Ishikawa (cell line): Measurements from ENCODE around the gene PFDN4.

Experiments used
- CEBPB ChIP-seq: IDR thresholded peaks from 2 replicates; pipeline ENCODE4 v1.6.1; 2012
- CREB1 ChIP-seq: IDR thresholded peaks from 2 replicates; pipeline ENCODE4 v1.6.1; 2012; ENCODE audit warnings: low read depth
- EGR1 ChIP-seq: IDR thresholded peaks from 2 replicates; pipeline ENCODE4 v1.6.1; 2012
- EP300 ChIP-seq: IDR thresholded peaks from 2 replicates; pipeline ENCODE4 v1.6.1; 2012; ENCODE audit warnings: borderline replicate concordance
- FOXM1 ChIP-seq: IDR thresholded peaks from 2 replicates; pipeline ENCODE4 v1.6.1; 2012; ENCODE audit warnings: low read depth, borderline replicate concordance
- MAX ChIP-seq: IDR thresholded peaks from 2 replicates; pipeline ENCODE4 v1.6.1; 2012
- NFIC ChIP-seq: IDR thresholded peaks from 2 replicates; pipeline ENCODE4 v1.6.1; 2012
- RAD21 ChIP-seq: IDR thresholded peaks from 2 replicates; pipeline ENCODE4 v1.6.1; 2012; ENCODE audit warnings: low read depth
- REST ChIP-seq: IDR thresholded peaks from 2 replicates; pipeline ENCODE4 v1.6.1; 2012; ENCODE audit warnings: low read depth, mild to moderate bottlenecking
- TAF1 ChIP-seq: IDR thresholded peaks from 2 replicates; pipeline ENCODE4 v1.6.1; 2012; ENCODE audit warnings: low read depth, mild to moderate bottlenecking
- TCF12 ChIP-seq: IDR thresholded peaks from 2 replicates; pipeline ENCODE4 v1.6.1; 2012; ENCODE audit warnings: low read depth
- TEAD4 ChIP-seq: IDR thresholded peaks from 2 replicates; pipeline ENCODE4 v1.6.1; 2012
- USF1 ChIP-seq: IDR thresholded peaks from 2 replicates; pipeline ENCODE4 v1.6.1; 2012
- YY1 ChIP-seq: IDR thresholded peaks from 2 replicates; pipeline ENCODE4 v1.6.1; 2012; ENCODE audit warnings: low read depth
- ZBTB7A ChIP-seq: IDR thresholded peaks from 2 replicates; pipeline ENCODE4 v1.6.1; 2012; ENCODE audit warnings: low read depth

Gene PFDN4

GRCh38 chr20:54219751-54220426 is 12.0 kb downstream of the PFDN4 start:
- TF ChIP-seq MAX (no peak), RAD21 (peak; percentile 36), TCF12 (no peak)

GRCh38 chr20:54220722-54221121 is 12.8 kb downstream of the PFDN4 start:
- no peak for TF ChIP-seq ZBTB7A
- no peak for TF ChIP-seq NFIC
- TF ChIP-seq CREB1, result no peak
- TF ChIP-seq RAD21, result no peak
- no peak for TF ChIP-seq YY1
- no peak for TF ChIP-seq TEAD4
- TF ChIP-seq EP300, result no peak
- no peak for TF ChIP-seq FOXM1
- TF ChIP-seq CEBPB, result no peak
- TF ChIP-seq MAX, result no peak
- no peak for TF ChIP-seq TAF1
- no peak for TF ChIP-seq EGR1
- TF ChIP-seq REST, result no peak
- no peak for TF ChIP-seq USF1
- TF ChIP-seq TCF12, result no peak

- TF ChIP-seq RAD21 (no peak), TAF1 (no peak), YY1 (no peak), TCF12 (no peak), CREB1 (no peak), FOXM1 (no peak), EP300 (no peak), EGR1 (no peak)
Observed at GRCh38 chr20:54221353-54221752, 13.5 kb downstream of the PFDN4 start.

- TF ChIP-seq ZBTB7A (no peak), EP300 (no peak), TCF12 (no peak), CEBPB (no peak), YY1 (no peak), RAD21 (no peak)
Observed at GRCh38 chr20:54221996-54222890, 14.4 kb downstream of the PFDN4 start.

- no peak for TF ChIP-seq EP300
- no peak for TF ChIP-seq EGR1
- no peak for TF ChIP-seq USF1
- TF ChIP-seq RAD21, result no peak
- no peak for TF ChIP-seq NFIC
- TF ChIP-seq TEAD4, result no peak
- no peak for TF ChIP-seq TCF12
- no peak for TF ChIP-seq YY1
- no peak for TF ChIP-seq CREB1
- TF ChIP-seq CEBPB, result no peak
- TF ChIP-seq MAX, result no peak
- TF ChIP-seq REST, result no peak
- TF ChIP-seq TAF1, result no peak
- no peak for TF ChIP-seq ZBTB7A
- no peak for TF ChIP-seq FOXM1
Observed at GRCh38 chr20:54223285-54223684, 15.4 kb downstream of the PFDN4 start.

- no peak for TF ChIP-seq MAX
- TF ChIP-seq ZBTB7A, result no peak
- no peak for TF ChIP-seq EGR1
- no peak for TF ChIP-seq CEBPB
- TF ChIP-seq RAD21, result no peak
- no peak for TF ChIP-seq TAF1
- TF ChIP-seq FOXM1, result no peak
- no peak for TF ChIP-seq NFIC
- TF ChIP-seq CREB1, result no peak
Observed at GRCh38 chr20:54223751-54224150, 15.9 kb downstream of the PFDN4 start.
